ENCODE measurements around the gene SLC35D2.

The SLC35D2 gene

DNA sequence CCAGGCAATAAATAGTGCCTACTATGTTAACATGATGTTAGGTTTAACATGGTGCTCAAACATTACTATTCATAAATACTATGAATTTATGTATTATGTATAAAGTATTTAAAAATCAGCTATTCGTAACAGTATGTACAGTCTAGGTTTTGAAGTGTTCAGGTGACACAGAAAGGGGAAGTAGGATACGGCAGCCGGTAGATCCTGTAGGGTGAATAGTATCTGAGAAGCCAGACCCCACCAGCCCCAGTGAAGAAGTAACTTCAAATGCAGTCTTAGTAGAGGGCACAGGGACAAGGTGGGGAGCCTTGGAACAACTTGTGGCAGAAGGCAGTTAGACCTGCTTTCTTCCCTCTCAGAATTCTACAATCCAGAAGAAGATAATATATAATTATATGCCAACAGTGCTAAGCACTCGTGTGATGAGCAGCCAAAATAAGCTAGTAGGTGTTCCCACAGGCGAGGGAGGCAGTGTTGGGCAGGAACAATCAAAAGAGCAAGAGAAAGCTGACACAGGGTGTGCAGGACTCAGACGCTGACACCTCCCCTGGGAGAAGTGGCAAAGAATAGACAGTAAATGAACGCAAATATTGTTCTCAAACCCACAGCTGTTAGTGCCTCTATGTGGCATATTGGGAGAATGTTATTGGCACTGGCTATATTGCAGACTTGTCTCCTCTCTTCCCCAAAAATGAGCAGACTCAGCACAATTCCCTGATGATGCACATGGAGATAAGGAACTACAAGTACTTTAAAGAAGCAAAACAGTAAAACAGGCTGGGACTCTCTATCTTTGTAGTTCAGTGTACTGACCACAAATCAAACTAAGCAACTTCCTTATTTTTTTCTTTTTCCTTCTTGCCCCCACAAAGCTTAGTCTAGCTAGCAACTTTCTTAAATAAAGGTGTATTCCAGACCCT is 30.1 kb upstream of the SLC35D2 start:
- Mint-ChIP-seq H3K4me3 (peak overlapping the region; percentile 48), H3K36me3 (ENCODE audit: low read depth) (peaks cover 59% of the 10 kb centered on the region), H3K27me3 (no peaks in the 10 kb centered on the region), H3K4me1 (ENCODE audit: low read depth) (peaks cover 48% of the 10 kb centered on the region), H3K9me3 (no peaks in the 10 kb centered on the region), H3K27ac (peak overlapping the region; percentile 50)
- DNase-seq, result no peak

- Mint-ChIP-seq H3K36me3 (ENCODE audit: low read depth) (peaks cover 64% of the 10 kb centered on the region), H3K9me3 (no peaks in the 10 kb centered on the region), H3K27me3 (no peaks in the 10 kb centered on the region), H3K4me3 (no peak overlapping the region), H3K27ac (peak overlapping the region; percentile 26), H3K4me1 (ENCODE audit: low read depth) (peaks cover 50% of the 10 kb centered on the region)
- DNase-seq, result no peak
These were observed 28.8 kb upstream of the SLC35D2 start for GRCh38 chr9:96412174-96412913.

- peaks cover 59% of the 10 kb centered on the region for H3K36me3 Mint-ChIP-seq (ENCODE audit: low read depth)
- no peak overlapping the region for H3K4me3 Mint-ChIP-seq
- no peaks in the 10 kb centered on the region for H3K27me3 Mint-ChIP-seq
- no peaks in the 10 kb centered on the region for H3K9me3 Mint-ChIP-seq
- peaks cover 47% of the 10 kb centered on the region for H3K4me1 Mint-ChIP-seq (ENCODE audit: low read depth)
- no peak for DNase-seq
- no peak overlapping the region for H3K27ac Mint-ChIP-seq
These were observed 27.8 kb upstream of the SLC35D2 start for GRCh38 chr9:96411129-96411838.

DNA sequence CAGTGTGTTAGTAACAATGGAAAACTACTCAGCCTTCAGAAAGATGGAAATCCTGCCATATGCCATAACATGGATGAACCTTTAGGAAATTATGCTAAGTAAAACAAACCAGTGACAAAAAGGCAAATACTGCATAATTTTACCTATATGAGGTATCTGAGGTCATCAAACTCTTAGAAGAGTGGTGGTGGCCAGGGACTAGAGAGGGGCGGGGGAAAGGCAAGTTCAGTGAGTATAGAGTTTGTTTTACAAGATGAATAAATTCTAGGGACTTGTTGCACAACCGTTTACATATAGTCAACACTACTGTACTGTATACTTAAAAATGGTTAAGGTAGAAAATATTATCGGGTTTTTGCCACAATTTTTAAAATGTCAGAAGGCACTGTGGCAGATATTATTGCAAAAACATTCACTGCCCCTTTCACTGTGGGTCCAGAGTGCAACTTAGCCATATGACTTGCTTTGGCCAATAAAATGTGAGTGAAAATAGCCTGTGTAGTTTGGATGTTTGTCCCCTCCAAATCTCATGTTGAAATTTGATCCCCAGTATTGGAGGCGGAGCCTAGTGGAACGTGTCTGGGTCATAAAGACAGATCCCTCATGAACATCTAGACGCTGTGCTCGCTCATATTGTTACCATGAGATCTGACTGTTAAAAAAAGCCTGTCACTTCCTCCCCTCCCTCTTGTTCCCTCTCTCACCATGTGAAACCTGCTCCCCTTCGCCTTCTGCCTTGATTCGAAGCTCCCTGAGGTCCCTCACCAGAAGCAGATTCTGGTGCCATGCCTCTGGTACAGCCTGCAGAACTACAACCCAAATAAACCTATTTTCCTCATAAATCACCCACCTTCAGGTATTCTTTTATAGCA is 25.1 kb upstream of the SLC35D2 start:
- Mint-ChIP-seq H3K27ac (no peak overlapping the region), H3K27me3 (no peaks in the 10 kb centered on the region), H3K4me1 (ENCODE audit: low read depth) (peaks cover 32% of the 10 kb centered on the region), H3K36me3 (ENCODE audit: low read depth) (peaks cover 53% of the 10 kb centered on the region), H3K9me3 (no peaks in the 10 kb centered on the region), H3K4me3 (no peak overlapping the region)
- no peak for DNase-seq

DNA sequence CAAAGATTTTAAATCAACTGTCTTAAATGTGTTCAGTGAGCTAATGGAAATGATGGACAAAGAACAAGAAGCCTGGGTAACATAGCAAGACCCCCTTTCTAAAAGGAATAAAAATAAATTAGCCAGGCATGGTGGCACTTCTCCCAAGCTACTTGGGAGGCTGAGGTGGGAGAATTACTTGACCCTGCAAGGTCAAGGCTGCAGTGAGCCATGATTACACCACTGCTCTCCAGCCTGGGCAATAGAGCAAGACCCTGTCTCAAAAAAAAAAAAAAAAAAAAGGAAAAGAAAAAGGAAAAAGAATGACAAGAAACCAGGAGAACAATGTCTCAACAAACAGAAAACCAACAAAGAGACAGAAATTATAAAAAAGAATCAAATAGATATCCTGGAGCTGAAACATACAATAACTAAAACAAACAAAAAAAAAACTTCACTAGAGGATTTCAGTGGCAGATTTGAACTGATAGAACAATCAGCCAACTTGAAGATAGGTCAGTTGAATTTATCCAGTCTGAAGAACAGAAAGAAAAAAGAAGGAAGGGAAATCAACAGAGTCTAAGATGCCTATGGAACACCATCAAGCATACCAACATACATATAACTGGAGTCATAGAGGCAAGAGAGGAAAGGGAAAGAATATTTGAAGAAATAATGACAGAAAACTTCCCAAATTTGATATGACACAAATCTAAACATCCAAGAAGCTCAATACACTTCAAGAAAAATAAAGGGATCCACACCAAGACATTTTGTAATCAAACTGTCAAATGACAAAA is 16.8 kb upstream of the SLC35D2 start:
- Mint-ChIP-seq H3K36me3 (ENCODE audit: low read depth) (peaks cover 60% of the 10 kb centered on the region), H3K4me1 (ENCODE audit: low read depth) (peaks cover 30% of the 10 kb centered on the region), H3K27ac (peak overlapping the region; percentile 50), H3K9me3 (peaks cover 3% of the 10 kb centered on the region), H3K27me3 (no peaks in the 10 kb centered on the region), H3K4me3 (no peak overlapping the region)
- DNase-seq, result no peak

GRCh38 chr9:96399325-96399633 is 15.8 kb upstream of the SLC35D2 start:
- no peaks in the 10 kb centered on the region for H3K27me3 Mint-ChIP-seq
- H3K9me3 Mint-ChIP-seq, result peaks cover 3% of the 10 kb centered on the region
- peaks cover 66% of the 10 kb centered on the region for H3K36me3 Mint-ChIP-seq (ENCODE audit: low read depth)
- DNase-seq, result no peak
- peak overlapping the region; percentile 67 for H3K27ac Mint-ChIP-seq
- peaks cover 30% of the 10 kb centered on the region for H3K4me1 Mint-ChIP-seq (ENCODE audit: low read depth)
- no peak overlapping the region for H3K4me3 Mint-ChIP-seq

- DNase-seq, result no peak
- no peak overlapping the region for H3K4me3 Mint-ChIP-seq
- peaks cover 70% of the 10 kb centered on the region for H3K36me3 Mint-ChIP-seq (ENCODE audit: low read depth)
These were observed 15.2 kb upstream of the SLC35D2 start for GRCh38 chr9:96398582-96399324.

DNA sequence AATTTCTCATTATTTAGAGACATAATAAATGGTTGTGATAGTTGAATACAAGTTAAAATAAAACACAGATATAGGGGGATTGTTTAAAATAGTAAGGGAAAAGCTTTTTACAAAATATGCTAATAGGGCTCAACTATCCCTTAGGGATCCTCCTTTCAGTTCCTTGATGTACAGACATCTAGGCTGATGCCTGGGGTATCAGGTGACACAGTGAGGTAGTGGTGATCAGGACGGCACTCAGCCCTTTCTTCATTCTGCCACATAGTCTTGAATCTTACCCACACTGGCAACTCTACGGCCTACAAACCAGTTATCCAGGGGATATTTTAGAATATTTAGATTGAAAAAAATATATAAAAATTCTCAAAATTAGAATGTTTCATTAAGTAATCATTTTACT is 12.5 kb upstream of the SLC35D2 start:
- H3K36me3 Mint-ChIP-seq (ENCODE audit: low read depth), result peaks cover 82% of the 10 kb centered on the region
- H3K27ac Mint-ChIP-seq, result no peak overlapping the region

More at GRCh38 chr9:96398582-96399324, 15.2 kb upstream of the SLC35D2 start:
- no peaks in the 10 kb centered on the region for H3K27me3 Mint-ChIP-seq
- peaks cover 3% of the 10 kb centered on the region for H3K9me3 Mint-ChIP-seq
- peak overlapping the region; percentile 67 for H3K27ac Mint-ChIP-seq
- H3K4me1 Mint-ChIP-seq (ENCODE audit: low read depth), result peaks cover 30% of the 10 kb centered on the region

GRCh38 chr9:96394832-96395496 is 11.5 kb upstream of the SLC35D2 start:
- Mint-ChIP-seq H3K4me1 (ENCODE audit: low read depth) (peaks cover 17% of the 10 kb centered on the region), H3K9me3 (no peaks in the 10 kb centered on the region), H3K27me3 (no peaks in the 10 kb centered on the region), H3K27ac (no peak overlapping the region), H3K4me3 (no peak overlapping the region), H3K36me3 (ENCODE audit: low read depth) (peaks cover 82% of the 10 kb centered on the region)
- DNase-seq, result no peak

More for the DNA sequence above, 12.5 kb upstream of the SLC35D2 start:
- Mint-ChIP-seq H3K4me3 (no peak overlapping the region), H3K27me3 (no peaks in the 10 kb centered on the region), H3K4me1 (ENCODE audit: low read depth) (peaks cover 26% of the 10 kb centered on the region), H3K9me3 (peaks cover 3% of the 10 kb centered on the region)
- no peak for DNase-seq

DNA sequence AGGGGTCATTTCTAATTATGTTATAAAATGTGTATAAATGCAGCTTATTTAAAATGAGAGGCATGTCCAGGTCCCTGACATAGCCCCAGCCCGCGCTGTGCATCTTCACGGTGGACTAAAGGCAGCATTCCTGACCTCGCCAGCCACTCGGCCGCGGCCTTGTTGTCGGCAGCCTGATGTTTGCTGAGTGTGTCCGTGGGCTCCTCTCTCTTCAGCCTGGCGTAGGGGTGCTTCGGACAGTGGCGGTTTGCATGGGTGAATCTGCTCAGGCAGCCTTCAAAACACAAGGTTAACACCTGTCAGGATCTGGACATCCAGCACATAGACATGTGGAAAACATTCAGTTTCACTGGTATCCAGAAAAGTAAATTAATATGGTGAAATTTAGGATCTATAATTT is 8.8 kb upstream of the SLC35D2 start:
- no peak for DNase-seq
- Mint-ChIP-seq H3K36me3 (ENCODE audit: low read depth) (peaks cover 87% of the 10 kb centered on the region), H3K9me3 (no peaks in the 10 kb centered on the region), H3K4me3 (no peak overlapping the region), H3K4me1 (ENCODE audit: low read depth) (no peaks in the 10 kb centered on the region), H3K27me3 (no peaks in the 10 kb centered on the region), H3K27ac (no peak overlapping the region)

DNA sequence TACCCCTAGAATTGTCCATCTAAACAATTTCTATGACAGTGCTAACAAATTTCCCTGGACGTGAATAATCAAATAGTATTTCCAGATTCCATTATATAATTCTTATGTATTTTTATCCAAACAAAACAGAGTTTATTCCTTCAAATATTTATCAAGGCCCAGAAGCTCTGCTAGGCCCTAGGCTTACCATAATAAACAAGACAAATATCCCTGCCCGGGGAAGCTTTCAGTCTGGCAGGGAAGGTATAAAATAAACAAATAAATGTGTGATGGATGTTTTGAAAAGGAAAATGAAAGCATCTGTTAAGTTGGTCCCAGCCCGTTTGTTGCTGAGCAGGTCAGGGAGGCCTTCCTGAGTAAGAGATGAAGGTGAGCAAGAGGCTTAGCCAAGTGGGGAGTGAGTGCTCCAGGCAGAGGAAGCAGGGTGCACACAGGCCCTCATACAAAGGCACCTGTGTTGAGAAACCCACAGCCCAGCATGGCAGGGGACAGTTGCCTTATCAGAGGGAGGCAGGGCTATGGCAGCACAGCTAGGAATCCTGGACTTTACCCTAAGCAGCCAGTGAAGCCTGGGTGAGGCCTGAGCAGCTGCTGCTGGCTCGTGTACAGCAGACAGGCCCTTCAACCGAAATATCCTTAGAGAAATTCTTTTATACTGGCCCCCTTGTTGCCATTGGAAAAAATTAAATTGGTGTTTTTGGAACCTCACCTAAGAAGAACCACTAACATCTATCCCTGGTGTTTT is 7.7 kb upstream of the SLC35D2 start:
- no peaks in the 10 kb centered on the region for H3K9me3 Mint-ChIP-seq
- peaks cover 92% of the 10 kb centered on the region for H3K36me3 Mint-ChIP-seq (ENCODE audit: low read depth)
- H3K27ac Mint-ChIP-seq, result no peak overlapping the region
- no peak overlapping the region for H3K4me3 Mint-ChIP-seq
- H3K4me1 Mint-ChIP-seq (ENCODE audit: low read depth), result no peaks in the 10 kb centered on the region
- DNase-seq, result no peak
- H3K27me3 Mint-ChIP-seq, result no peaks in the 10 kb centered on the region

GRCh38 chr9:96388144-96388543 is 4.6 kb upstream of the SLC35D2 start:
- peaks cover 12% of the 10 kb centered on the region for H3K4me1 Mint-ChIP-seq (ENCODE audit: low read depth)
- peaks cover 86% of the 10 kb centered on the region for H3K36me3 Mint-ChIP-seq (ENCODE audit: low read depth)
- no peak overlapping the region for H3K27ac Mint-ChIP-seq
- H3K4me3 Mint-ChIP-seq, result no peak overlapping the region
- no peaks in the 10 kb centered on the region for H3K27me3 Mint-ChIP-seq
- no peak for DNase-seq
- H3K9me3 Mint-ChIP-seq, result no peaks in the 10 kb centered on the region

Data from activated T-cell treated with anti-CD3 and anti-CD28 coated beads, Interleukin-2, amount 50 U/mL, for 24 hours (primary cell).